ENCODE measurements around the gene MAP2K6.

The MAP2K6 gene

GRCh38 chr17:69425978-69426377 is 11.5 kb downstream of the MAP2K6 start:
- Histone ChIP-seq H3K9ac (ENCODE audit: low read depth in 1 of 2, low read length in 2 of 2) (no peak overlapping the region), H3K4me1 (ENCODE audit: control insufficient read depth in 1 of 2, insufficient read depth in 2 of 2, low read length in 2 of 2) (peaks cover 30 to 49% of the 10 kb centered on the region in 2 donors), H3K4me3 (ENCODE audit: low read depth in 1 of 2, low read length in 2 of 2) (no peak overlapping the region), H3K27ac (ENCODE audit: low read depth, low read length) (no peak overlapping the region), H3K27me3 (ENCODE audit: control insufficient read depth in 1 of 2, insufficient read depth in 2 of 2, low read length in 2 of 2) (no peaks in the 10 kb centered on the region), H3K36me3 (ENCODE audit: control insufficient read depth in 1 of 2, insufficient read depth in 2 of 2, low read length in 2 of 2) (no peaks in the 10 kb centered on the region), H3K9me3 (ENCODE audit: control insufficient read depth in 1 of 2, low read length in 2 of 2) (no peaks in the 10 kb centered on the region)

GRCh38 chr17:69427486-69428197 is 13.1 kb downstream of the MAP2K6 start:
- Histone ChIP-seq H3K9me3 (ENCODE audit: control insufficient read depth in 1 of 2, low read length in 2 of 2) (no peaks in the 10 kb centered on the region), H3K9ac (ENCODE audit: low read depth in 1 of 2, low read length in 2 of 2) (no peak overlapping the region), H3K27ac (ENCODE audit: low read depth, low read length) (no peak overlapping the region), H3K27me3 (ENCODE audit: control insufficient read depth in 1 of 2, insufficient read depth in 2 of 2, low read length in 2 of 2) (no peaks in the 10 kb centered on the region), H3K36me3 (ENCODE audit: control insufficient read depth in 1 of 2, insufficient read depth in 2 of 2, low read length in 2 of 2) (no peaks in the 10 kb centered on the region), H3K4me1 (ENCODE audit: control insufficient read depth in 1 of 2, insufficient read depth in 2 of 2, low read length in 2 of 2) (peaks cover 31 to 54% of the 10 kb centered on the region in 2 donors), H3K4me3 (ENCODE audit: low read depth in 1 of 2, low read length in 2 of 2) (no peak overlapping the region)

- Histone ChIP-seq H3K27ac (ENCODE audit: low read depth, low read length) (no peak overlapping the region), H3K9ac (ENCODE audit: low read depth in 1 of 2, low read length in 2 of 2) (no peak overlapping the region), H3K36me3 (ENCODE audit: control insufficient read depth in 1 of 2, insufficient read depth in 2 of 2, low read length in 2 of 2) (no peaks in the 10 kb centered on the region), H3K4me1 (ENCODE audit: control insufficient read depth in 1 of 2, insufficient read depth in 2 of 2, low read length in 2 of 2) (peaks cover 37 to 59% of the 10 kb centered on the region in 2 donors), H3K27me3 (ENCODE audit: control insufficient read depth in 1 of 2, insufficient read depth in 2 of 2, low read length in 2 of 2) (no peaks in the 10 kb centered on the region), H3K9me3 (ENCODE audit: control insufficient read depth in 1 of 2, low read length in 2 of 2) (no peaks in the 10 kb centered on the region), H3K4me3 (ENCODE audit: low read depth in 1 of 2, low read length in 2 of 2) (peak overlapping the region in 1 of 2 donors; percentile 1)
Observed at GRCh38 chr17:69428252-69428980, 13.9 kb downstream of the MAP2K6 start.

GRCh38 chr17:69430488-69430887 is 16.0 kb downstream of the MAP2K6 start:
- no peak overlapping the region for H3K27ac ChIP-seq (ENCODE audit: low read depth, low read length)
- no peaks in the 10 kb centered on the region for H3K9me3 ChIP-seq (ENCODE audit: control insufficient read depth in 1 of 2, low read length in 2 of 2)
- peak overlapping the region in 1 of 2 donors; percentile 51 for H3K4me3 ChIP-seq (ENCODE audit: low read depth in 1 of 2, low read length in 2 of 2)
- H3K36me3 ChIP-seq (ENCODE audit: control insufficient read depth in 1 of 2, insufficient read depth in 2 of 2, low read length in 2 of 2) = no peaks in the 10 kb centered on the region
- H3K4me1 ChIP-seq (ENCODE audit: control insufficient read depth in 1 of 2, insufficient read depth in 2 of 2, low read length in 2 of 2) = peaks cover 46 to 65% of the 10 kb centered on the region in 2 donors
- H3K9ac ChIP-seq (ENCODE audit: low read depth in 1 of 2, low read length in 2 of 2) = peak overlapping the region in 1 of 2 donors; percentile 13
- no peaks in the 10 kb centered on the region for H3K27me3 ChIP-seq (ENCODE audit: control insufficient read depth in 1 of 2, insufficient read depth in 2 of 2, low read length in 2 of 2)

- Histone ChIP-seq H3K4me3 (ENCODE audit: low read depth in 1 of 2, low read length in 2 of 2) (no peak overlapping the region), H3K4me1 (ENCODE audit: control insufficient read depth in 1 of 2, insufficient read depth in 2 of 2, low read length in 2 of 2) (peaks cover 38 to 53% of the 10 kb centered on the region in 2 donors), H3K9me3 (ENCODE audit: control insufficient read depth in 1 of 2, low read length in 2 of 2) (no peaks in the 10 kb centered on the region), H3K27me3 (ENCODE audit: control insufficient read depth in 1 of 2, insufficient read depth in 2 of 2, low read length in 2 of 2) (no peaks in the 10 kb centered on the region), H3K9ac (ENCODE audit: low read depth in 1 of 2, low read length in 2 of 2) (no peak overlapping the region), H3K36me3 (ENCODE audit: control insufficient read depth in 1 of 2, insufficient read depth in 2 of 2, low read length in 2 of 2) (no peaks in the 10 kb centered on the region), H3K27ac (ENCODE audit: low read depth, low read length) (no peak overlapping the region)
Observed at GRCh38 chr17:69431835-69432234, 17.3 kb downstream of the MAP2K6 start.

- Histone ChIP-seq H3K36me3 (ENCODE audit: control insufficient read depth in 1 of 2, insufficient read depth in 2 of 2, low read length in 2 of 2) (no peaks in the 10 kb centered on the region), H3K27me3 (ENCODE audit: control insufficient read depth in 1 of 2, insufficient read depth in 2 of 2, low read length in 2 of 2) (no peaks in the 10 kb centered on the region), H3K4me1 (ENCODE audit: control insufficient read depth in 1 of 2, insufficient read depth in 2 of 2, low read length in 2 of 2) (peaks cover 30 to 43% of the 10 kb centered on the region in 2 donors), H3K9ac (ENCODE audit: low read depth in 1 of 2, low read length in 2 of 2) (no peak overlapping the region), H3K9me3 (ENCODE audit: control insufficient read depth in 1 of 2, low read length in 2 of 2) (no peaks in the 10 kb centered on the region), H3K27ac (ENCODE audit: low read depth, low read length) (no peak overlapping the region), H3K4me3 (ENCODE audit: low read depth in 1 of 2, low read length in 2 of 2) (no peak overlapping the region)
Observed at GRCh38 chr17:69433093-69433492, 18.6 kb downstream of the MAP2K6 start.

- H3K4me3 ChIP-seq (ENCODE audit: low read depth in 1 of 2, low read length in 2 of 2) = no peak overlapping the region
- peaks cover 25 to 34% of the 10 kb centered on the region in 2 donors for H3K4me1 ChIP-seq (ENCODE audit: control insufficient read depth in 1 of 2, insufficient read depth in 2 of 2, low read length in 2 of 2)
- H3K9ac ChIP-seq (ENCODE audit: low read depth in 1 of 2, low read length in 2 of 2) = no peak overlapping the region
- no peaks in the 10 kb centered on the region for H3K36me3 ChIP-seq (ENCODE audit: control insufficient read depth in 1 of 2, insufficient read depth in 2 of 2, low read length in 2 of 2)
- no peaks in the 10 kb centered on the region for H3K27me3 ChIP-seq (ENCODE audit: control insufficient read depth in 1 of 2, insufficient read depth in 2 of 2, low read length in 2 of 2)
- H3K9me3 ChIP-seq (ENCODE audit: control insufficient read depth in 1 of 2, low read length in 2 of 2) = no peaks in the 10 kb centered on the region
- H3K27ac ChIP-seq (ENCODE audit: low read depth, low read length) = no peak overlapping the region
Observed at GRCh38 chr17:69434164-69434579, 19.7 kb downstream of the MAP2K6 start.

- Histone ChIP-seq H3K4me1 (ENCODE audit: control insufficient read depth in 1 of 2, insufficient read depth in 2 of 2, low read length in 2 of 2) (peaks cover 18 to 26% of the 10 kb centered on the region in 2 donors), H3K4me3 (ENCODE audit: low read depth in 1 of 2, low read length in 2 of 2) (no peak overlapping the region), H3K9me3 (ENCODE audit: control insufficient read depth in 1 of 2, low read length in 2 of 2) (peaks cover 5 to 10% of the 10 kb centered on the region in 2 donors), H3K27ac (ENCODE audit: low read depth, low read length) (no peak overlapping the region), H3K36me3 (ENCODE audit: control insufficient read depth in 1 of 2, insufficient read depth in 2 of 2, low read length in 2 of 2) (no peaks in the 10 kb centered on the region), H3K27me3 (ENCODE audit: control insufficient read depth in 1 of 2, insufficient read depth in 2 of 2, low read length in 2 of 2) (no peaks in the 10 kb centered on the region), H3K9ac (ENCODE audit: low read depth in 1 of 2, low read length in 2 of 2) (no peak overlapping the region)
Observed at GRCh38 chr17:69435971-69436696, 21.6 kb downstream of the MAP2K6 start.

- H3K4me3 ChIP-seq (ENCODE audit: low read depth in 1 of 2, low read length in 2 of 2) = no peak overlapping the region
- peaks cover 18 to 25% of the 10 kb centered on the region in 2 donors for H3K4me1 ChIP-seq (ENCODE audit: control insufficient read depth in 1 of 2, insufficient read depth in 2 of 2, low read length in 2 of 2)
- H3K27ac ChIP-seq (ENCODE audit: low read depth, low read length) = no peak overlapping the region
- H3K27me3 ChIP-seq (ENCODE audit: control insufficient read depth in 1 of 2, insufficient read depth in 2 of 2, low read length in 2 of 2) = no peaks in the 10 kb centered on the region
- H3K36me3 ChIP-seq (ENCODE audit: control insufficient read depth in 1 of 2, insufficient read depth in 2 of 2, low read length in 2 of 2) = no peaks in the 10 kb centered on the region
- H3K9me3 ChIP-seq (ENCODE audit: control insufficient read depth in 1 of 2, low read length in 2 of 2) = peaks cover 5 to 10% of the 10 kb centered on the region in 2 donors
- no peak overlapping the region for H3K9ac ChIP-seq (ENCODE audit: low read depth in 1 of 2, low read length in 2 of 2)
Observed at GRCh38 chr17:69437475-69437874, 23.0 kb downstream of the MAP2K6 start.

- H3K4me1 ChIP-seq (ENCODE audit: control insufficient read depth in 1 of 2, insufficient read depth in 2 of 2, low read length in 2 of 2) = peaks cover 6 to 18% of the 10 kb centered on the region in 2 donors
- no peak overlapping the region for H3K27ac ChIP-seq (ENCODE audit: low read depth, low read length)
- H3K4me3 ChIP-seq (ENCODE audit: low read depth in 1 of 2, low read length in 2 of 2) = no peak overlapping the region
- no peaks in the 10 kb centered on the region for H3K36me3 ChIP-seq (ENCODE audit: control insufficient read depth in 1 of 2, insufficient read depth in 2 of 2, low read length in 2 of 2)
- H3K9ac ChIP-seq (ENCODE audit: low read depth in 1 of 2, low read length in 2 of 2) = no peak overlapping the region
- no peaks in the 10 kb centered on the region for H3K27me3 ChIP-seq (ENCODE audit: control insufficient read depth in 1 of 2, insufficient read depth in 2 of 2, low read length in 2 of 2)
- H3K9me3 ChIP-seq (ENCODE audit: control insufficient read depth in 1 of 2, low read length in 2 of 2) = peaks cover 5 to 10% of the 10 kb centered on the region in 2 donors
Observed at GRCh38 chr17:69438776-69439175, 24.3 kb downstream of the MAP2K6 start.

Measured in duodenal mucosa (tissue), 2 donors.